Mesendoderm (in vitro differentiated cells): Measurements from ENCODE around the gene PCSK2.
A peak's percentile ranks its signal among the peaks of the same experiment; 100 is the strongest.

Experiments
- DNase-seq: peaks from one replicate; pipeline ENCODE4 v3.0.0; 2013
- H2AK5ac ChIP-seq: 2 replicates; pipeline ENCODE4 v1.6.1; 2013; ENCODE audit warnings: low read length, inconsistent platforms
- H2BK120ac ChIP-seq: 2 replicates; pipeline ENCODE4 v1.6.1; 2013; ENCODE audit warnings: low read depth, mild to moderate bottlenecking, low read length, moderate library complexity, mixed read lengths
- H2BK15ac ChIP-seq: replicated peaks from 2 replicates; pipeline ENCODE4 v1.6.1; 2013; ENCODE audit warnings: low read depth, mild to moderate bottlenecking, moderate library complexity
- H2BK5ac ChIP-seq: 2 replicates; pipeline ENCODE4 v1.6.1; 2013; ENCODE audit warnings: low read length, inconsistent platforms
- H3K18ac ChIP-seq: 2 replicates; pipeline ENCODE4 v1.6.1; 2013; ENCODE audit warnings: mild to moderate bottlenecking, low read length, mixed read lengths
- H3K23ac ChIP-seq: one replicate; pipeline ENCODE4 v1.6.1; 2013; ENCODE audit warnings: low read length
- H3K27ac ChIP-seq: 2 replicates; pipeline ENCODE4 v1.5.1; 2013; ENCODE audit warnings: low read depth, mild to moderate bottlenecking, inconsistent platforms, low read length, moderate library complexity
- H3K27me3 ChIP-seq: 2 replicates; pipeline ENCODE4 v1.6.1; 2013; ENCODE audit warnings: low read length, control low read depth, mild to moderate bottlenecking, inconsistent platforms; ENCODE audit not compliant: insufficient read depth, poor library complexity
- H3K36me3 ChIP-seq: 2 replicates; pipeline ENCODE4 v1.6.1; 2013; ENCODE audit warnings: low read length, inconsistent platforms; ENCODE audit not compliant: control insufficient read depth, insufficient read depth
- H3K4ac ChIP-seq: one replicate; pipeline ENCODE4 v1.6.1; 2013; ENCODE audit warnings: low read depth, mild to moderate bottlenecking, low read length, moderate library complexity
- H3K4me1 ChIP-seq: 2 replicates; pipeline ENCODE4 v1.6.1; 2013; ENCODE audit warnings: low read depth, low read length, inconsistent platforms; ENCODE audit not compliant: control insufficient read depth
- H3K4me2 ChIP-seq: 2 replicates; pipeline ENCODE4 v1.6.1; 2013; ENCODE audit warnings: low read length
- H3K4me3 ChIP-seq: 2 replicates; pipeline ENCODE4 v1.5.1; 2013; ENCODE audit warnings: mild to moderate bottlenecking, low read length
- H3K56ac ChIP-seq: one replicate; pipeline ENCODE4 v1.6.1; 2013; ENCODE audit warnings: low read length
- H3K79me1 ChIP-seq: 2 replicates; pipeline ENCODE4 v1.6.1; 2013; ENCODE audit warnings: low read length, inconsistent platforms
- H3K79me2 ChIP-seq: 2 replicates; pipeline ENCODE4 v1.6.1; 2013; ENCODE audit warnings: mild to moderate bottlenecking, low read length; ENCODE audit not compliant: control insufficient read depth, insufficient read depth
- H3K9ac ChIP-seq: 2 replicates; pipeline ENCODE4 v1.6.1; 2013; ENCODE audit warnings: low read length, inconsistent platforms
- H4K5ac ChIP-seq: one replicate; pipeline ENCODE4 v1.6.1; 2013; ENCODE audit warnings: low read length
- H4K8ac ChIP-seq: one replicate; pipeline ENCODE4 v1.6.1; 2013; ENCODE audit warnings: low read depth, mild to moderate bottlenecking, control low read depth, low read length, moderate library complexity
- WGBS: extraction: QIAGEN DNeasy Blood & Tissue Kit; methylation state at CpG from one replicate; pipeline ENCODE4 v1.1.7; 2013; ENCODE audit warnings: low lambda C conversion rate, missing lambda C conversion rate; ENCODE audit not compliant: insufficient coverage; ENCODE audit errors: extremely low coverage; 5-methylcytosine and 5-hydroxymethylcytosine counted together

The PCSK2 gene

DNA sequence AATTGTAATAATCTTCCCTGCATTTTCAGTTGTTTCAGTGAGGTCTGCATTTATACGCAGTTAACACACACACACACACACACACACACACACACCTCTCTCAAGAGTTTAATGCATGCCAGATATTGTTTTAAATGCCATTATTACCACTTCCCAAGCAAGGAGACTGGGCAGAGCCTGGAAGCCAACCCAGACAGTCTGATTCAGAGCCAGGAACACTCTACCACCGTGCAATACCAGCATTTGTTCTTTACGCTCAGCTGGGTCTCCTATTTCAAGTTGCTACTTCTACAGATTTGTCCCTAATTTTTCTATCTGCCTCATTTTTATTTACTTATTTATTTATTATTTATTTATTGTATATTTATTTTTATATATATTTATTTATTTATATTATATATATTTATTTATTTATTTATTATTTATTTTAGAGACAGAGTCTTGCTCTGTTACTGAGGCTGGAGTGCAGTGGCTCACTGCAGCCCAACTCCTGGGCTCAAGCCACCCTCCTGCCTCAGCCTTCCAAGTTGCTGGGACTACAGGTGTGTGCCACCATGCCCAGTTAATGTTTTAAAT, 68.4 kb downstream of the PCSK2 start:
- Histone ChIP-seq H3K56ac (no peak overlapping the region), H4K5ac (no peak overlapping the region), H3K36me3 (no peaks in the 10 kb centered on the region), H3K79me1 (no peaks in the 10 kb centered on the region), H3K4me1 (no peaks in the 10 kb centered on the region), H3K18ac (no peak overlapping the region), H4K8ac (no peak overlapping the region), H3K27me3 (no peaks in the 10 kb centered on the region), H3K79me2 (no peaks in the 10 kb centered on the region), H3K23ac (no peak overlapping the region), H2BK15ac (no peak overlapping the region), H3K4me2 (no peak overlapping the region), H3K4me3 (no peak overlapping the region), H3K27ac (no peak overlapping the region), H2BK5ac (no peak overlapping the region), H3K9ac (no peak overlapping the region), H2AK5ac (no peak overlapping the region), H2BK120ac (no peak overlapping the region), H3K4ac (no peak overlapping the region)
- no CpG with 5 or more reads among the region's 3 CpGs for WGBS
- DNase-seq = no peak

GRCh38 chr20:17295991-17296390, 69.2 kb downstream of the PCSK2 start:
- no peak overlapping the region for H3K56ac ChIP-seq
- WGBS = no CpG with 5 or more reads among the region's 4 CpGs
- DNase-seq = no peak

DNA sequence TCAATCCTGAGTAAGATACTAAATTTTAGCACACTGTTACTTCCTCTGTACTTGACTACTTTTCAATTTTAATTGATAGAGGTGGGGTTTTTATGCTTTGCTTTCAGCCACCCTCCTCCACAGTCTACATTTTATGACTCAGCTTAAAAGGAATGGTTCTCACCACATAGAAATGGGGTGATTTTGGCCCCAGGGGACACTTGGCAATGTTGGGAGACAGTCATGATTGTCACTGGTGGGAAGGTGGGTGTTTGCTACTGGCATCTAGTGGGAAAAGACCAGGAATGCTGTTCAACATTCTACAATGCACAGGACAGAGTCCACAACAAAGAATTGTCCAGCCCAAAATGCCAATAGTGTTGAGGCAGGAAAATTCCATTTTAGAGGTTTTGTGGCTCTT, 71.3 kb downstream of the PCSK2 start:
- Histone ChIP-seq H3K4me2 (no peak overlapping the region), H2BK120ac (no peak overlapping the region), H3K4me3 (no peak overlapping the region), H3K79me1 (no peaks in the 10 kb centered on the region), H3K36me3 (no peaks in the 10 kb centered on the region), H3K79me2 (no peaks in the 10 kb centered on the region), H2AK5ac (no peak overlapping the region), H4K8ac (no peak overlapping the region), H3K23ac (no peak overlapping the region), H2BK5ac (no peak overlapping the region), H2BK15ac (no peak overlapping the region), H3K27ac (no peak overlapping the region), H4K5ac (no peak overlapping the region), H3K56ac (no peak overlapping the region), H3K18ac (no peak overlapping the region), H3K4me1 (no peaks in the 10 kb centered on the region), H3K4ac (no peak overlapping the region), H3K9ac (no peak overlapping the region), H3K27me3 (no peaks in the 10 kb centered on the region)
- peak; percentile 40 for DNase-seq

More at GRCh38 chr20:17295991-17296390, 69.2 kb downstream of the PCSK2 start:
- Histone ChIP-seq H3K36me3 (no peaks in the 10 kb centered on the region), H3K27me3 (no peaks in the 10 kb centered on the region), H3K18ac (no peak overlapping the region), H2AK5ac (no peak overlapping the region), H3K9ac (no peak overlapping the region), H2BK5ac (no peak overlapping the region), H3K79me1 (no peaks in the 10 kb centered on the region), H2BK15ac (no peak overlapping the region), H4K5ac (no peak overlapping the region), H3K27ac (no peak overlapping the region), H4K8ac (no peak overlapping the region), H3K4me3 (no peak overlapping the region), H3K4ac (no peak overlapping the region), H2BK120ac (no peak overlapping the region), H3K4me1 (no peaks in the 10 kb centered on the region), H3K4me2 (no peak overlapping the region), H3K79me2 (no peaks in the 10 kb centered on the region), H3K23ac (no peak overlapping the region)

DNA sequence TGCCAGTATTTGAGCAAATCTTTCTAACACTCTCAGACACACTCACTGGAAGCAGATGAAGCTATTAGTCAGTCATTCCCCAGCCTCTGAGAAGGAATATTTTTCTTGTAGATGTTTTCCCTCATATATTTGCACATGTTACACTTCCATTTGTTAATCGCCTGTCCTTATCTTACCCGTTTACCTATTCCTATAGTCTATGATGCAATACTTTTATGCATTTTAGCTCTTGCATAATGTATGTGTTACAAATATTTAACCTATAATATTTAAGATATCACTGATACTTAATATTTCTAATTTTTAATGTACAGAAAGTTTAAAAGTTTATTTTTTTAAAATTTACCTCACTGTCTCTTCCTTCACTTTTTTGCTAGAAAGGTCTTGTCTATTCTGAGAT, 71.9 kb downstream of the PCSK2 start:
- Histone ChIP-seq H3K23ac (no peak overlapping the region), H3K18ac (no peak overlapping the region), H3K27me3 (no peaks in the 10 kb centered on the region), H2BK5ac (no peak overlapping the region), H3K4me1 (no peaks in the 10 kb centered on the region), H2AK5ac (no peak overlapping the region), H2BK15ac (no peak overlapping the region), H3K56ac (no peak overlapping the region), H3K9ac (no peak overlapping the region), H3K36me3 (no peaks in the 10 kb centered on the region), H3K79me2 (no peaks in the 10 kb centered on the region), H3K79me1 (no peaks in the 10 kb centered on the region), H3K4me2 (no peak overlapping the region), H4K8ac (no peak overlapping the region), H3K4me3 (no peak overlapping the region), H3K4ac (no peak overlapping the region), H2BK120ac (no peak overlapping the region), H4K5ac (no peak overlapping the region), H3K27ac (no peak overlapping the region)
- no CpG with 5 or more reads among the region's 2 CpGs for WGBS
- DNase-seq = no peak

DNA sequence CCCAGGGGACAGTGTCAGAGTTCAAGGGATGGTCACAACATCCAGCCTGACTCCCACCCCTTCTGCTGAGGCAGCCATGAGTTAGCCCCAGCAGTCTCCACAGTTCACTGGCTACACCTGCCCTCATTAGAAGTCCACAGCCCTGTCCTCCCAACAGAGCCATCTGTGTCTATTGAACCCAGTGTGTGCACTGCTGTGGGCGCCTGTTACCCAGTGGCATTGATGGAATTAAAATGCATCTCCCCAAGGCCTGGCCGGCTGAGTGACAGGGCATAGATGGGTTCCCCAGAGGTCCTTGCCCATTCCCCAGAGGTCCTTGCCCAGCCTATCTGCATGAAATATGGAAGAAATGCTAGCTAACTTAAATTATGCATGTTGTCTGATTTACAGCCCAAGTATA, 73.3 kb downstream of the PCSK2 start:
- Histone ChIP-seq H4K8ac (no peak overlapping the region), H2AK5ac (no peak overlapping the region)
- WGBS = no CpG with 5 or more reads among the region's 2 CpGs

DNA sequence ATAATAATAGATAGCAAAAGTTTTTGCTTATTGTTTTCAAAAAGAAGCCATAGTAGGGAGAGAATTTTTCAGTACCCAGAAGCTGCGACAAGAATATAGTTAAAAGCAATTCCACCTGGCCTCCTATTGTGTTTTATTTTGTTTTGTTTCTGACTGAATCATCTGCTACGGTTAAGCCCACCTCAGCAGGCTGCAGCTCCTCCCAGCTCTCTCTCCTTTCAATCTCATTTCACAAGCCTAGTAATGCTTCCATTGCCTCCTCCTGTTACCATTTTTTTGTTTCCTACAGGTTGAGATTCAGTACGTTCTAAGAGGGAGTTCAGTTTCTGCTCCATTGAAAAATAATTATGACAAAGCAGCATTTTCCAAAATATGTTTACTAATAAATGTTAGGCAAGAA, 77.9 kb downstream of the PCSK2 start:
- no peak overlapping the region for H3K4ac ChIP-seq
- no peaks in the 10 kb centered on the region for H3K79me1 ChIP-seq
- no peak overlapping the region for H2BK5ac ChIP-seq
- no CpG with 5 or more reads among the region's 3 CpGs for WGBS
- no peak overlapping the region for H4K5ac ChIP-seq
- no peak overlapping the region for H3K18ac ChIP-seq
- no peak overlapping the region for H2BK120ac ChIP-seq
- H3K9ac ChIP-seq = no peak overlapping the region
- no peaks in the 10 kb centered on the region for H3K4me1 ChIP-seq
- no peak for DNase-seq
- H4K8ac ChIP-seq = no peak overlapping the region
- H3K23ac ChIP-seq = no peak overlapping the region
- no peaks in the 10 kb centered on the region for H3K27me3 ChIP-seq
- no peak overlapping the region for H2BK15ac ChIP-seq
- no peak overlapping the region for H2AK5ac ChIP-seq
- no peak overlapping the region for H3K27ac ChIP-seq
- no peak overlapping the region for H3K4me3 ChIP-seq
- H3K36me3 ChIP-seq = no peaks in the 10 kb centered on the region
- H3K79me2 ChIP-seq = no peaks in the 10 kb centered on the region
- no peak overlapping the region for H3K56ac ChIP-seq
- no peak overlapping the region for H3K4me2 ChIP-seq

More for the DNA sequence above, 73.3 kb downstream of the PCSK2 start:
- no peak overlapping the region for H3K4ac ChIP-seq
- H3K18ac ChIP-seq = no peak overlapping the region
- no peaks in the 10 kb centered on the region for H3K27me3 ChIP-seq
- H3K56ac ChIP-seq = no peak overlapping the region
- no peaks in the 10 kb centered on the region for H3K79me1 ChIP-seq
- no peak overlapping the region for H2BK5ac ChIP-seq
- no peak overlapping the region for H4K5ac ChIP-seq
- H3K9ac ChIP-seq = no peak overlapping the region
- no peak overlapping the region for H3K4me2 ChIP-seq
- no peak for DNase-seq
- no peaks in the 10 kb centered on the region for H3K79me2 ChIP-seq
- H3K36me3 ChIP-seq = no peaks in the 10 kb centered on the region
- H3K4me3 ChIP-seq = no peak overlapping the region
- H3K4me1 ChIP-seq = no peaks in the 10 kb centered on the region
- no peak overlapping the region for H3K23ac ChIP-seq
- no peak overlapping the region for H3K27ac ChIP-seq
- H2BK15ac ChIP-seq = no peak overlapping the region
- no peak overlapping the region for H2BK120ac ChIP-seq
